ENCODE measurements around the gene GPC5.

The GPC5 gene

GRCh38 chr13:92612892-92613291 lies 1214.5 kb downstream of the GPC5 start:
- CTCF ChIA-PET, result no interaction called here
- POLR2A ChIA-PET, result no interaction called here
- TF ChIP-seq CTCF (IDR thresholded peaks at IDR 0.05; ENCODE audit: control extremely low read depth, extremely low read depth, low read depth, missing control alignments), result no peak
- DNase-seq (ENCODE audit: extremely low spot score), result no peak

- POLR2A ChIA-PET, result no interaction called here
- CTCF ChIA-PET, result no interaction called here
- DNase-seq (ENCODE audit: extremely low spot score), result no peak
- no peak for TF ChIP-seq CTCF (IDR thresholded peaks at IDR 0.05; ENCODE audit: control extremely low read depth, extremely low read depth, low read depth, missing control alignments)
These were observed 1215.5 kb downstream of the GPC5 start for GRCh38 chr13:92613921-92614320.

- DNase-seq (ENCODE audit: extremely low spot score), result no peak
- POLR2A ChIA-PET, result no interaction called here
- CTCF ChIA-PET, result interaction anchor here (1.3 kb wide), 1 partner anchor 19 kb away, joined by 3 read pairs; no protein-coding TSS in a partner anchor
- TF ChIP-seq CTCF (IDR thresholded peaks at IDR 0.05; ENCODE audit: control extremely low read depth, extremely low read depth, low read depth, missing control alignments), result no peak
These were observed 1223.6 kb downstream of the GPC5 start for GRCh38 chr13:92621985-92622384.

GRCh38 chr13:92622905-92623304 lies 1224.5 kb downstream of the GPC5 start:
- no peak for TF ChIP-seq CTCF (IDR thresholded peaks at IDR 0.05; ENCODE audit: control extremely low read depth, extremely low read depth, low read depth, missing control alignments)
- CTCF ChIA-PET, result no interaction called here
- DNase-seq (ENCODE audit: extremely low spot score), result no peak
- POLR2A ChIA-PET, result interaction anchor here (0.5 kb wide), 1 partner anchor 240 kb away, joined by 4 read pairs; no protein-coding TSS in a partner anchor

GRCh38 chr13:92626274-92626673 lies 1227.9 kb downstream of the GPC5 start:
- no peak for TF ChIP-seq CTCF (IDR thresholded peaks at IDR 0.05; ENCODE audit: control extremely low read depth, extremely low read depth, low read depth, missing control alignments)
- DNase-seq (ENCODE audit: extremely low spot score), result no peak
- ChIA-PET POLR2A (no interaction called here), CTCF (no interaction called here)

- ChIA-PET CTCF (no interaction called here), POLR2A (no interaction called here)
These were observed 1242.5 kb downstream of the GPC5 start for GRCh38 chr13:92640936-92641335.

More at GRCh38 chr13:92640936-92641335, 1242.5 kb downstream of the GPC5 start:
- no peak for TF ChIP-seq CTCF (IDR thresholded peaks at IDR 0.05; ENCODE audit: control extremely low read depth, extremely low read depth, low read depth, missing control alignments)
- no peak for DNase-seq (ENCODE audit: extremely low spot score)

Measured in GM10248 (cell line).